MCF 10A (cell line): ENCODE data around the gene TRIM5. TPM values are rescaled to one million over a fixed set of nuclear protein-coding genes. Genes with fewer than 3 reads are reported as not detected.

Source experiments
- BruUV-seq: library from RNA; stranded (reverse); fragments of 400-500 nt; replicated peaks from 2 replicates; lab custom pipeline; 2021; lab: Mats Ljungman, UMichigan
- CTCF ChIA-PET: fragments of 300-600 bp; sonication (Branson Sonifier 250); formaldehyde crosslinking; extraction: SDS; loops from one replicate; lab custom pipeline; 2021; ENCODE audit warnings: antibody characterized with exemption, inconsistent platforms; lab: Yijun Ruan, JAX
- POLR2A ChIA-PET: fragments of 300-600, 350-650 bp; sonication (Branson Sonifier 250); formaldehyde crosslinking; extraction: SDS; loops from one replicate; lab custom pipeline; 2020; ENCODE audit warnings: antibody characterized with exemption, inconsistent platforms; lab: Yijun Ruan, JAX
- DNase-seq: peaks from one replicate; pipeline ENCODE4 v3.0.0-alpha.2; 2018; ENCODE audit not compliant: unreplicated experiment
- H3K27ac Mint-ChIP-seq: one replicate; pipeline ENCODE4 v1.8.0; 2022; ENCODE audit warnings: mild to moderate bottlenecking, low read depth, mixed read lengths; ENCODE audit not compliant: unreplicated experiment
- H3K27me3 Mint-ChIP-seq: one replicate; pipeline ENCODE4 v1.8.0; 2022; ENCODE audit warnings: mixed read lengths; ENCODE audit not compliant: insufficient read depth, unreplicated experiment
- H3K36me3 Mint-ChIP-seq: one replicate; pipeline ENCODE4 v1.8.0; 2022; ENCODE audit warnings: mild to moderate bottlenecking, moderate library complexity, mixed read lengths; ENCODE audit not compliant: insufficient read depth, unreplicated experiment
- H3K4me1 Mint-ChIP-seq: one replicate; pipeline ENCODE4 v1.8.0; 2022; ENCODE audit warnings: mixed read lengths; ENCODE audit not compliant: insufficient read depth, unreplicated experiment
- H3K4me3 Mint-ChIP-seq: one replicate; pipeline ENCODE4 v1.8.0; 2022; ENCODE audit warnings: mild to moderate bottlenecking, moderate library complexity, mixed read lengths; ENCODE audit not compliant: unreplicated experiment
- H3K9me3 Mint-ChIP-seq: one replicate; pipeline ENCODE4 v1.8.0; 2022; ENCODE audit warnings: mixed read lengths; ENCODE audit not compliant: unreplicated experiment
- CTCF ChIP-seq: fragments of 200-600 bp; IDR thresholded peaks from one replicate; pipeline ENCODE4 v1.8.0; 2022; ENCODE audit warnings: antibody characterized with exemption, mild to moderate bottlenecking; ENCODE audit not compliant: unreplicated experiment
- intact Hi-C: fragments of 100-400 bp; cut with micrococcal nuclease; formaldehyde crosslinking; loops from 2 replicates; pipeline ENCODE4 v1.14.1; 2022
- total RNA-seq: library from RNA; stranded (reverse); gene quantifications from 2 replicates; pipeline ENCODE4 v1.2.3, GENCODE V29; 2022

Gene TRIM5
- total RNA-seq, 1 experiment from 2014 or later, result 27.9 TPM

GRCh38 chr11:5620651-5621521 lies 64.0 kb downstream of the TRIM5 start:
- Mint-ChIP-seq H3K27ac (peak overlapping the region; percentile 30), H3K36me3 (no peaks in the 10 kb centered on the region), H3K4me1 (peaks cover 24% of the 10 kb centered on the region), H3K27me3 (no peaks in the 10 kb centered on the region), H3K4me3 (no peak overlapping the region), H3K9me3 (no peaks in the 10 kb centered on the region)
- BruUV-seq, result no TSS peak
- no peak for TF ChIP-seq CTCF
- CTCF ChIA-PET, result interaction anchor here (0.7 to 3.4 kb wide), 9 partner anchors 15 to 188 kb away, joined by 3 to 16 read pairs (median 5); partner anchors contain the start of genes OR52N2 and TRIM5
- POLR2A ChIA-PET, result interaction anchor here (1.1 to 4.3 kb wide), 5 partner anchors 15 to 69 kb away, joined by 3 to 14 read pairs (median 11); partner anchors contain the start of genes TRIM22, TRIM5 and TRIM6
- intact Hi-C loops, result no loop called here
- DNase-seq, result peak; percentile 69

GRCh38 chr11:5618807-5619206 lies 66.1 kb downstream of the TRIM5 start:
- POLR2A ChIA-PET, result interaction anchor here (0.9 to 4.3 kb wide), 3 partner anchors 13 to 66 kb away, joined by 3 to 14 read pairs (median 3); partner anchors contain the start of gene TRIM5
- no peaks in the 10 kb centered on the region for H3K27me3 Mint-ChIP-seq
- intact Hi-C loops, result no loop called here
- no peak for DNase-seq
- peaks cover 17% of the 10 kb centered on the region for H3K4me1 Mint-ChIP-seq
- H3K27ac Mint-ChIP-seq, result no peak overlapping the region
- no peak overlapping the region for H3K4me3 Mint-ChIP-seq
- no TSS peak for BruUV-seq
- no peak for TF ChIP-seq CTCF
- H3K36me3 Mint-ChIP-seq, result no peaks in the 10 kb centered on the region
- CTCF ChIA-PET, result interaction anchor here (0.8 to 1.1 kb wide), 4 partner anchors 10 to 143 kb away, joined by 3 to 4 read pairs (median 4); no protein-coding TSS in a partner anchor
- H3K9me3 Mint-ChIP-seq, result no peaks in the 10 kb centered on the region

Other genes with a start within 250 kb of the TRIM5 start
- not detected in 2 replicates for gene OR51I1, start 243.6 kb downstream of the TRIM5 start, total RNA-seq
- not detected in 2 replicates for gene OR51I2, start 235.8 kb downstream of the TRIM5 start, total RNA-seq
- not detected in 2 replicates for gene OR52D1, start 196.4 kb downstream of the TRIM5 start, total RNA-seq
- not detected in 2 replicates for gene UBQLN3, start 175.1 kb downstream of the TRIM5 start, total RNA-seq
- gene UBQLNL, start 168.4 kb downstream of the TRIM5 start, total RNA-seq, result not detected in 2 replicates
- gene OR52H1, start 136.5 kb downstream of the TRIM5 start, total RNA-seq, result not detected in 2 replicates
- gene OR52B6, start 104.2 kb downstream of the TRIM5 start, total RNA-seq, result not detected in 2 replicates
- 0.74 and 0.75 TPM in 2 replicates for gene TRIM6, start 88.4 kb downstream of the TRIM5 start, total RNA-seq
- gene TRIM34, start 60.1 kb downstream of the TRIM5 start, total RNA-seq, result 0.96 and 2.1 TPM in 2 replicates
- 24.1 and 26.0 TPM in 2 replicates for gene TRIM22, start 4.7 kb upstream of the TRIM5 start, total RNA-seq
- not detected in 2 replicates for gene OR56B1, start 51.4 kb upstream of the TRIM5 start, total RNA-seq
- not detected in 2 replicates for gene OR52N4, start 69.2 kb upstream of the TRIM5 start, total RNA-seq
- gene OR52N5, start 98.3 kb upstream of the TRIM5 start, total RNA-seq, result not detected in 2 replicates
- not detected in 2 replicates for gene OR52N1, start 106.2 kb upstream of the TRIM5 start, total RNA-seq
- gene OR52N2, start 123.8 kb upstream of the TRIM5 start, total RNA-seq, result not detected in 2 replicates
- gene OR52E6, start 156.8 kb upstream of the TRIM5 start, total RNA-seq, result not detected in 2 replicates
- not detected in 2 replicates for gene OR52E8, start 172.6 kb upstream of the TRIM5 start, total RNA-seq
- not detected in 2 replicates for gene OR52E4, start 195.6 kb upstream of the TRIM5 start, total RNA-seq
- not detected in 2 replicates for gene OR52E5, start 208.1 kb upstream of the TRIM5 start, total RNA-seq